HepG2 (cell line): ENCODE measurements around the gene CCDC85A. TPM values are rescaled to one million over a fixed set of nuclear protein-coding genes. Genes with fewer than 3 reads are reported as not detected.

Experiments used
- ATAC-seq: fragments of 200-7000 bp; cut with Tn5 transposase; 3 replicates; pipeline ENCODE4 v1.9.1; 2020; ENCODE audit warnings: mild to moderate bottlenecking, moderate library complexity
- BruUV-seq: library from RNA; stranded (reverse); fragments of 400-500 nt; replicated peaks from 2 replicates; lab custom pipeline; 2021; lab: Mats Ljungman, UMichigan
- CTCF ChIA-PET: fragments of 300-600 bp; formaldehyde crosslinking; extraction: SDS; loops from one replicate; lab custom pipeline; 2021; ENCODE audit warnings: low total read pairs, inconsistent platforms, low intra/inter-chr PET ratio; lab: Yijun Ruan, JAX
- POLR2A ChIA-PET: fragments of 350-600 bp; sonication (Branson Sonifier 250); formaldehyde crosslinking; loops from one replicate; lab custom pipeline; 2020; ENCODE audit warnings: antibody characterized with exemption, inconsistent platforms; lab: Yijun Ruan, JAX
- DNase-seq: peaks from one replicate; pipeline ENCODE4 v3.0.0-alpha.2; 2015; ENCODE audit warnings: low spot score
- FAIRE-seq: peaks from 3 replicates; lab custom pipeline; 2011; peaks lifted over from hg19 to GRCh38; lab: Jason Lieb, UNC
- H2AFZ ChIP-seq: one replicate; pipeline ENCODE4 v1.6.1; 2011; ENCODE audit warnings: low read length, inconsistent platforms
- H3K27ac ChIP-seq: fragments of 300-600 bp; 3 replicates; pipeline ENCODE4 v1.8.0; 2011; ENCODE audit warnings: mixed run types, mild to moderate bottlenecking, mixed read lengths, low read length, inconsistent platforms; ENCODE audit not compliant: insufficient read depth; ENCODE audit errors: extremely low read length
- H3K27me3 ChIP-seq, 2 experiments: fragments of 200-600 bp in 1 of 2; 2 replicates in 1 of 2; 3 replicates in 1 of 2; pipeline versions ENCODE4 v1.6.0 to v1.8.0; 2011; ENCODE audit warnings: low read length in 2 of 2, mild to moderate bottlenecking in 2 of 2, moderate library complexity in 2 of 2, inconsistent platforms in 1 of 2; ENCODE audit not compliant: insufficient read depth in 2 of 2, control insufficient read depth in 1 of 2
- H3K36me3 ChIP-seq, 2 experiments: fragments of 200-600 bp in 1 of 2; replicated peaks in 1 of 2; 2 replicates in 1 of 2; 3 replicates in 1 of 2; pipeline versions ENCODE4 v1.5.1 to v1.8.0; 2011; ENCODE audit warnings: low read length in 2 of 2, inconsistent platforms in 1 of 2; ENCODE audit not compliant: insufficient read depth in 2 of 2, control insufficient read depth in 1 of 2
- H3K4me1 ChIP-seq: 2 replicates; pipeline ENCODE4 v1.5.1; 2012; ENCODE audit warnings: low read length, inconsistent platforms; ENCODE audit not compliant: insufficient read depth
- H3K4me2 ChIP-seq: 2 replicates; pipeline ENCODE4 v1.6.0; 2011; ENCODE audit warnings: low read depth, low read length, inconsistent platforms
- H3K4me3 ChIP-seq, 3 experiments: fragments of 200-600 bp in 1 of 3; sonication (generic), shearing (Covaris generic) in 1 of 3; replicated peaks in 1 of 3; 2 replicates each; pipeline ENCODE4 v1.5.1; 2011 to 2016; ENCODE audit warnings: low read length in 3 of 3, inconsistent platforms in 2 of 3, low read depth in 2 of 3, mild to moderate bottlenecking in 2 of 3, control low read depth in 1 of 3, mixed read lengths in 1 of 3; ENCODE audit not compliant: insufficient read depth in 1 of 3
- H3K79me2 ChIP-seq: one replicate; pipeline ENCODE4 v1.6.1; 2011; ENCODE audit warnings: low read length, inconsistent platforms; ENCODE audit not compliant: insufficient read depth
- H3K9ac ChIP-seq: 2 replicates; pipeline ENCODE4 v1.6.0; 2011; ENCODE audit warnings: mild to moderate bottlenecking, low read depth, low read length, inconsistent platforms; ENCODE audit not compliant: insufficient read depth
- H3K9me3 ChIP-seq: 2 replicates; pipeline ENCODE4 v1.5.1; 2012; ENCODE audit warnings: mild to moderate bottlenecking, low read length
- H4K20me1 ChIP-seq: 2 replicates; pipeline ENCODE4 v1.6.0; 2011; ENCODE audit warnings: inconsistent platforms, mild to moderate bottlenecking, low read length, moderate library complexity; ENCODE audit not compliant: insufficient read depth
- CEBPB ChIP-seq: IDR thresholded peaks from 2 replicates; pipeline ENCODE4 v1.6.1; 2011; ENCODE audit warnings: low read depth, low read length, improper control_type of control experiment, borderline replicate concordance
- DR1 ChIP-seq: sonication (generic); formaldehyde crosslinking; IDR thresholded peaks from 2 replicates; pipeline ENCODE4 v1.8.0; 2021; ENCODE audit warnings: mild to moderate bottlenecking, missing genetic modification reagents, inconsistent platforms
- IKZF1 ChIP-seq: fragments of 450-650 bp; IDR thresholded peaks from 2 replicates; pipeline ENCODE4 v1.7.1; 2016
- KAT8 ChIP-seq: IDR thresholded peaks from 2 replicates; pipeline ENCODE4 v1.6.1; 2016; ENCODE audit warnings: missing genetic modification reagents, missing compliant biosample characterization
- MTF1 ChIP-seq: sonication (generic); formaldehyde crosslinking; IDR thresholded peaks from 2 replicates; pipeline ENCODE4 v1.5.0; 2020; ENCODE audit warnings: missing genetic modification reagents
- MZF1 ChIP-seq: sonication (generic); formaldehyde crosslinking; IDR thresholded peaks from 2 replicates; pipeline ENCODE4 v1.8.1; 2023; ENCODE audit warnings: mild to moderate bottlenecking, missing genetic modification reagents, borderline replicate concordance
- NONO ChIP-seq, 2 experiments: fragments of 450-650 bp in 1 of 2; sonication (generic) in 1 of 2; formaldehyde crosslinking in 1 of 2; IDR thresholded peaks in 1 of 2; conservative IDR thresholded peaks in 1 of 2; 2 replicates each; pipeline versions ENCODE4 v1.6.1 to v1.8.0; 2017 to 2022; ENCODE audit warnings: mild to moderate bottlenecking in 1 of 2, missing genetic modification reagents in 1 of 2, moderate library complexity in 1 of 2
- NR2C2 ChIP-seq: sonication (generic); formaldehyde crosslinking; IDR thresholded peaks from 2 replicates; pipeline ENCODE4 v1.4.0; 2020; ENCODE audit warnings: missing genetic modification reagents, mild to moderate bottlenecking, moderate library complexity, borderline replicate concordance
- RARA ChIP-seq: IDR thresholded peaks from 2 replicates; pipeline ENCODE4 v1.6.1; 2016; ENCODE audit warnings: missing genetic modification reagents, missing compliant biosample characterization
- RFXAP ChIP-seq: sonication (generic); formaldehyde crosslinking; IDR thresholded peaks from 2 replicates; pipeline ENCODE4 v1.4.0; 2020; ENCODE audit warnings: missing genetic modification reagents, borderline replicate concordance
- TMF1 ChIP-seq: sonication (generic); formaldehyde crosslinking; IDR thresholded peaks from 2 replicates; pipeline ENCODE4 v1.8.1; 2022; ENCODE audit warnings: low read depth, missing genetic modification reagents
- U2AF1 ChIP-seq: fragments of 200-400 bp; formaldehyde crosslinking; optimal IDR thresholded peaks from 2 replicates; pipeline ENCODE3; 2017; ENCODE audit warnings: mild to moderate bottlenecking, low read depth, low read length
- ZFP37 ChIP-seq: sonication (generic); formaldehyde crosslinking; IDR thresholded peaks from 2 replicates; pipeline ENCODE4 v1.4.0; 2020; ENCODE audit warnings: missing genetic modification reagents, borderline replicate concordance
- ZNF512 ChIP-seq: sonication (generic); formaldehyde crosslinking; IDR thresholded peaks from 2 replicates; pipeline ENCODE4 v1.4.0; 2020; ENCODE audit warnings: mild to moderate bottlenecking, missing genetic modification reagents
- ZNF557 ChIP-seq: sonication (generic); formaldehyde crosslinking; IDR thresholded peaks from 2 replicates; pipeline ENCODE4 v1.4.0; 2020; ENCODE audit warnings: missing genetic modification reagents
- ZNF569 ChIP-seq: sonication (generic); formaldehyde crosslinking; IDR thresholded peaks from 2 replicates; pipeline ENCODE4 v1.5.0; 2020; ENCODE audit warnings: mild to moderate bottlenecking, missing genetic modification reagents, moderate library complexity, borderline replicate concordance
- ZNF614 ChIP-seq: IDR thresholded peaks from 2 replicates; pipeline ENCODE4 v1.6.1; 2018; ENCODE audit warnings: missing biosample characterization, missing genetic modification reagents, inconsistent platforms, borderline replicate concordance
- ZSCAN12 ChIP-seq: sonication (generic); formaldehyde crosslinking; IDR thresholded peaks from 2 replicates; pipeline ENCODE4 v1.9.0; 2021; ENCODE audit warnings: mild to moderate bottlenecking, missing genetic modification reagents
- ZSCAN30 ChIP-seq: sonication (generic); formaldehyde crosslinking; IDR thresholded peaks from 2 replicates; pipeline ENCODE4 v1.5.0; 2020; ENCODE audit warnings: mild to moderate bottlenecking, missing genetic modification reagents
- WGBS: methylation state at CpG from one replicate; pipeline ENCODE4 v1.1.6; 2017; ENCODE audit warnings: low lambda C conversion rate; 5-methylcytosine and 5-hydroxymethylcytosine counted together
- in situ Hi-C: cut with HindIII; loops from 2 replicates; pipeline ENCODE4 v1.10.0; 2017; ENCODE audit warnings: low pct_unique_long_range_greater_than_20kb; ENCODE audit not compliant: extremely low pct_ligation_motif_present
- intact Hi-C: fragments of 100-400 bp; cut with micrococcal nuclease; formaldehyde crosslinking; loops from one replicate; pipeline ENCODE4 v1.10.0; 2022; ENCODE audit not compliant: unreplicated experiment
- polyA plus RNA-seq, 8 experiments: library from polyadenylated mRNA; depleted of rRNA in 3 of 8; stranded (reverse) in 7 of 8; unstranded in 1 of 8; fragments of >200 nt; fragmentation: Illumina TruSeq in 4 of 8; extraction: Trizol in 4 of 8; gene quantifications; 2 replicates each; pipeline versions ENCODE4 v1.2.1 to v1.2.3, GENCODE V29; 2011 to 2016; ENCODE audit warnings: low read depth in 4 of 8, missing spikeins in 1 of 8, mixed read lengths in 1 of 8; ENCODE audit not compliant: insufficient read depth in 1 of 8
- total RNA-seq, 5 experiments: library from RNA; depleted of rRNA; stranded (reverse); fragments of >200 nt; fragmentation: Illumina TruSeq; extraction: Trizol; gene quantifications; 2 replicates each; pipeline ENCODE4 v1.2.3, GENCODE V29; 2016; ENCODE audit warnings: low read depth in 1 of 5

Gene CCDC85A
- total and polyA plus RNA-seq, 2 of the 13 experiments (the other 11 are each of a cell fraction or from before 2014, with no cell fraction given) = not detected

GRCh38 chr2:56175779-56176178, 8.0 kb upstream of the CCDC85A start:
- no peaks in the 10 kb centered on the region for H3K36me3 ChIP-seq
- no peak overlapping the region for H3K9ac ChIP-seq
- H3K4me1 ChIP-seq = no peaks in the 10 kb centered on the region
- H3K79me2 ChIP-seq = no peaks in the 10 kb centered on the region
- intact Hi-C loops (no loop called here), in situ Hi-C loops (no loop called here)
- H3K4me2 ChIP-seq = no peak overlapping the region
- H3K27ac ChIP-seq = no peak overlapping the region
- DNase-seq (no peak), FAIRE-seq (no peak), ATAC-seq (no peak)
- no peak overlapping the region for H3K4me3 ChIP-seq
- WGBS = 0% methylated on average over 2 of the region's 2 CpGs
- no peak overlapping the region for H2AFZ ChIP-seq
- BruUV-seq = no TSS peak
- ChIA-PET POLR2A (no interaction called here), CTCF (no interaction called here)
- H3K9me3 ChIP-seq = no peaks in the 10 kb centered on the region
- 0 out of 5 replicates have a peak, but pooled peaks cover 0 to 3% of the 10 kb centered on the region in 2 experiments for H3K27me3 ChIP-seq
- no peaks in the 10 kb centered on the region for H4K20me1 ChIP-seq
- TF ChIP-seq NR2C2 (CRISPR knock-in tag) = no peak
- no peak for TF ChIP-seq ZNF569 (CRISPR knock-in tag)
- TF ChIP-seq RARA = no peak
- TF ChIP-seq U2AF1 = no peak
- TF ChIP-seq TMF1 (CRISPR knock-in tag) = no peak
- TF ChIP-seq NONO (IDR thresholded peaks at IDR 0.05) = no peak
- TF ChIP-seq NONO (CRISPR knock-in tag; conservative IDR thresholded peaks at IDR 0.05) = no peak

GRCh38 chr2:56177420-56178220, 6.2 kb upstream of the CCDC85A start:
- H3K79me2 ChIP-seq = no peaks in the 10 kb centered on the region
- H4K20me1 ChIP-seq = no peaks in the 10 kb centered on the region
- H3K9me3 ChIP-seq = no peaks in the 10 kb centered on the region
- H3K27me3 ChIP-seq = peaks cover 0 to 5% of the 10 kb centered on the region in 2 experiments; a peak in 2 of 5 replicates
- ChIA-PET CTCF (no interaction called here), POLR2A (no interaction called here)
- no peaks in the 10 kb centered on the region for H3K4me1 ChIP-seq
- no peaks in the 10 kb centered on the region for H3K36me3 ChIP-seq
- intact Hi-C loops (no loop called here), in situ Hi-C loops (no loop called here)
- DNase-seq (no peak), ATAC-seq (no peak), FAIRE-seq (no peak)
- H3K9ac ChIP-seq = no peak overlapping the region
- WGBS = 1% methylated on average over 4 of the region's 4 CpGs
- H3K4me2 ChIP-seq = no peak overlapping the region
- BruUV-seq = no TSS peak
- no peak overlapping the region for H3K27ac ChIP-seq
- TF ChIP-seq ZNF614 (CRISPR knock-in tag) (no peak), MTF1 (no peak), CEBPB (no peak), KAT8 (CRISPR knock-in tag) (no peak), DR1 (no peak), IKZF1 (no peak), ZSCAN30 (CRISPR knock-in tag) (no peak), MZF1 (CRISPR knock-in tag) (no peak), ZNF512 (CRISPR knock-in tag) (no peak), ZNF557 (CRISPR knock-in tag) (no peak), RFXAP (CRISPR knock-in tag) (no peak), ZSCAN12 (CRISPR knock-in tag) (no peak), ZFP37 (CRISPR knock-in tag) (no peak)
- H3K4me3 ChIP-seq = no peak overlapping the region
- no peak overlapping the region for H2AFZ ChIP-seq
